ENCODE measurements around the gene PPP2R3A. TPM values are rescaled to one million over a fixed set of nuclear protein-coding genes. Genes with fewer than 3 reads are reported as not detected.
"Not testable (repeated sequence)": the region's sequence is repeated elsewhere in the genome, so short reads cannot be mapped to it uniquely, and the experiment has no call there.

The PPP2R3A gene
- total RNA-seq, 6 experiments from 2014 or later: 21.2 to 26.1 (median 24.8) TPM

GRCh38 chr3:135929670-135930069 is 35.9 kb upstream of the PPP2R3A start:
- Mint-ChIP-seq H3K27ac (peak overlapping the region; percentile 58), H3K9me3 (no peaks in the 10 kb centered on the region), H3K4me3 (no peak overlapping the region), H3K4me1 (ENCODE audit: low read depth) (peaks cover 36% of the 10 kb centered on the region), H3K27me3 (ENCODE audit: insufficient read depth) (no peaks in the 10 kb centered on the region), H3K36me3 (ENCODE audit: low read depth) (no peaks in the 10 kb centered on the region)
- peak; percentile 81 for DNase-seq
- 0 out of 2 replicates have a peak, but pooled peaks have one; percentile 20 for TF ChIP-seq CTCF (IDR thresholded peaks at IDR 0.05)

- H3K4me3 Mint-ChIP-seq: no peak overlapping the region
- no peak for DNase-seq
- peak overlapping the region; percentile 58 for H3K27ac Mint-ChIP-seq
- no peaks in the 10 kb centered on the region for H3K27me3 Mint-ChIP-seq (ENCODE audit: insufficient read depth)
- TF ChIP-seq CTCF (IDR thresholded peaks at IDR 0.05): no peak
- peaks cover 36% of the 10 kb centered on the region for H3K4me1 Mint-ChIP-seq (ENCODE audit: low read depth)
- no peaks in the 10 kb centered on the region for H3K36me3 Mint-ChIP-seq (ENCODE audit: low read depth)
- H3K9me3 Mint-ChIP-seq: no peaks in the 10 kb centered on the region
These were observed 35.3 kb upstream of the PPP2R3A start for GRCh38 chr3:135930255-135930654.

GRCh38 chr3:135935171-135935570 is 30.4 kb upstream of the PPP2R3A start:
- H3K27me3 Mint-ChIP-seq (ENCODE audit: insufficient read depth): not testable (repeated sequence)

GRCh38 chr3:135937766-135938165 is 27.8 kb upstream of the PPP2R3A start:
- H3K4me1 Mint-ChIP-seq (ENCODE audit: low read depth); DNase-seq; H3K27me3 Mint-ChIP-seq (ENCODE audit: insufficient read depth); H3K9me3 Mint-ChIP-seq; H3K36me3 Mint-ChIP-seq (ENCODE audit: low read depth); H3K4me3 Mint-ChIP-seq; H3K27ac Mint-ChIP-seq: not testable (repeated sequence)

More at GRCh38 chr3:135935171-135935570, 30.4 kb upstream of the PPP2R3A start:
- peaks cover 11% of the 10 kb centered on the region for H3K4me1 Mint-ChIP-seq (ENCODE audit: low read depth)
- DNase-seq; H3K4me3 Mint-ChIP-seq; H3K36me3 Mint-ChIP-seq (ENCODE audit: low read depth); H3K9me3 Mint-ChIP-seq; H3K27ac Mint-ChIP-seq: not testable (repeated sequence)

GRCh38 chr3:135944831-135945230 is 20.7 kb upstream of the PPP2R3A start:
- TF ChIP-seq CTCF (IDR thresholded peaks at IDR 0.05): no peak
- Mint-ChIP-seq H3K36me3 (ENCODE audit: low read depth) (peaks cover 11% of the 10 kb centered on the region; the same call in 1 of the 2 replicates), H3K27ac (no peak overlapping the region), H3K4me1 (ENCODE audit: low read depth) (no peaks in the 10 kb centered on the region), H3K27me3 (ENCODE audit: insufficient read depth) (no peaks in the 10 kb centered on the region; the same call in none of the 2 replicates), H3K9me3 (peaks cover 4% of the 10 kb centered on the region; the same call in 1 of the 2 replicates), H3K4me3 (no peak overlapping the region)
- DNase-seq: no peak

GRCh38 chr3:135950941-135951340 is 14.6 kb upstream of the PPP2R3A start:
- Mint-ChIP-seq H3K4me1 (ENCODE audit: low read depth) (no peaks in the 10 kb centered on the region), H3K27ac (no peak overlapping the region), H3K27me3 (ENCODE audit: insufficient read depth) (no peaks in the 10 kb centered on the region; the same call in none of the 2 replicates), H3K36me3 (ENCODE audit: low read depth) (no peaks in the 10 kb centered on the region), H3K4me3 (no peak overlapping the region), H3K9me3 (peaks cover 4% of the 10 kb centered on the region)
- no peak for TF ChIP-seq CTCF (IDR thresholded peaks at IDR 0.05)
- no peak for DNase-seq
